MV-4-11 (cell line): ENCODE measurements around the gene PARD6A.

Experiments
- DNase-seq: peaks from one replicate; lab custom pipeline; 2025; lab: John Stamatoyannopoulos, UW

PARD6A gene

DNA sequence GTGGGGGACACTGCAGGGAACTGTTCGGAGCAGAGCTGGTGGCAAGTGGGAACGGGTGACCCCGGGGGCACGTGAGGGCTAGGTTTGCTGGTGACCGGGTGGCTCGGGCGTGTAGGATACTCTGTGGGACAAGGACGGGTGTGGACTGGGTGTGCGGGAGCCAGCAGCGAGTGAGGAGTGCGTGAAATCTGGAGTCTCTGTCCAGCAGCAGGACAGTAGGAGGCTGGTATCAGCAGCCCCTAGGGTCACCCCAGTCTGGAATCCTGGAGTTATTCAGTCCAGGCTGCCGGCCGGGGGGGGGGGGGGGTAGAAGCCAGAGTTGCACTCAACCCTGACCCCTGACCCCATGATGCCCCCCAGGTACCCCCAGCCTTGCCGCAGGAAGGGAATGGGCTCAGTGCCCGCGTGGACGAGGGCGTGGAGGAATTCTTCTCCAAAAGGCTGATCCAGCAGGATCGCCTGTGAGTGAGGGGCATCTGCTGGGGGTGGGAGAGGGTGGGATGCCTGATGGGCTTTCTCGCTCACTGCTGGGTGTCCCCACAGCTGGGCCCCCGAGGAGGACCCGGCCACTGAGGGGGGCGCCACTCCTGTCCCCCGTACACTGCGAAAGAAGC, 6.9 kb upstream of the PARD6A start:
- DNase-seq = no peak

DNA sequence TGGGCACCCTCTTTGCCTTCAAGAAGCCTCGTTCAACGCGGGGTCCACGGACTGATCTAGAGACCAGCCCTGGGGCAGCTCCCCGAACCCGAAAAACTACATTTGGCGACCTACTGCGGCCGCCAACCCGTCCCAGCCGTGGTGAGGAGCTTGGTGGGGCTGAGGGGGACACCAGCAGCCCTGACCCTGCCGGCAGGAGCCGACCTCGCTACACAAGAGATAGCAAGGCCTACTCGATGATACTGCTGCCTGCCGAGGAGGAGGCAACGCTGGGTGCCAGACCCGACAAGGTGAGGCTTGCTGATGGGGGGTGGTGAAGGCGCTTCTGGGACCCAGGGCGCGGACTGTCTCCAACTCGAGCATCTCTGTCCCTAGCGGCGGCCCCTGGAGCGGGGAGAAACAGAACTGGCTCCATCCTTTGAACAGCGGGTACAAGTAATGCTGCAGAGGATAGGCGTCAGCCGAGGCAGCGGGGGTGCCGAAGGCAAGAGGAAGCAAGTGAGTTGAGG, 6.3 kb upstream of the PARD6A start:
- DNase-seq = no peak

DNA sequence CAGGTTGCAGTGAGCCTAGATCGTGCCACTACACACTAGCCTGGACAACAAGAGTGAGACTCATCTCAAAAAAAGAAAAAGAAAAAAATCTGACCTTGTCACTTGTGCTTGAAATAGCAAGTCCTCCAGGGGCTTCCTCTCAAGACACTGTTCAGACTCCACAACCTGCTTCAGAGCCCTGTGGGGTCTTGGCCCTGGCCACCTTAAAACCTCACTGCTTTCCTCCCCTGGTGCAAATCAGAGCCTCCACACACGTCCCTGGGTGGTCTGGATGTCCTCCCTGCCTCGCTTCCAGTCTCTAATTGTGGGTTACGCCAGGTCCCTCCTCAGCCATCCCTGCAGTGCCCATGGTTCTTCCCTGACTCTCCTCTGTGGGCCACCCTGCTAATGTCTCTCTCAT, 5.4 kb upstream of the PARD6A start:
- DNase-seq = no peak

DNA sequence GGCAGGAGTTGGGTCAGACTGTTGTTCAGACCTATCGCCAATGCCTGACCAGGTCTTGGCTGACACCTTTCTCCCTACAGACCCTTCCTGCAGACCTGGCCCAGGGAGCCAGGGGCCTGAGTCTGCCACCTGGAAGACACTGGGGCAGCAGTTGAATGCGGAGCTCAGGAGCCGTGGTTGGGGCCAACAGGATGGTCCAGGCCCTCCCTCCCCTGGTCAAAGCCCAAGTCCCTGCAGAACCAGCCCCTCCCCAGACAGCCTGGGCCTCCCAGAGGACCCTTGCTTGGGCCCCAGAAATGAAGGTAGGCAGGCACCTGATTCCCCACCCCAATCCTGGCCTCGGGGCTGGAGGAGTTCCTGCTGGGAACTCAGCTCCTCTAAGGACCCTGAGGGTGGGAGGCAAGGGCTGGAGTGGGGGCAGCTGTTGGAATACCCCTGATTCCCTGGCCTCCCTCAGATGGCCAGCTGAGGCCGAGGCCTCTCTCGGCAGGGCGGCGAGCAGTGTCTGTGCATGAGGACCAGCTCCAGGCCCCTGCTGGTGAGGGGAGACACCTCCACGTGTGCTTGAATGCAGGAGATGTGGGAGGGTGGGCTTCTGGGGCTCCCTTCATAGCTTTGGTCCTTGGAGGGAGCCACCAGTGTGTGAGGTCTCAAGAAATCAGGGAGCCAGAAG, 4.3 kb upstream of the PARD6A start:
- no peak for DNase-seq

DNA sequence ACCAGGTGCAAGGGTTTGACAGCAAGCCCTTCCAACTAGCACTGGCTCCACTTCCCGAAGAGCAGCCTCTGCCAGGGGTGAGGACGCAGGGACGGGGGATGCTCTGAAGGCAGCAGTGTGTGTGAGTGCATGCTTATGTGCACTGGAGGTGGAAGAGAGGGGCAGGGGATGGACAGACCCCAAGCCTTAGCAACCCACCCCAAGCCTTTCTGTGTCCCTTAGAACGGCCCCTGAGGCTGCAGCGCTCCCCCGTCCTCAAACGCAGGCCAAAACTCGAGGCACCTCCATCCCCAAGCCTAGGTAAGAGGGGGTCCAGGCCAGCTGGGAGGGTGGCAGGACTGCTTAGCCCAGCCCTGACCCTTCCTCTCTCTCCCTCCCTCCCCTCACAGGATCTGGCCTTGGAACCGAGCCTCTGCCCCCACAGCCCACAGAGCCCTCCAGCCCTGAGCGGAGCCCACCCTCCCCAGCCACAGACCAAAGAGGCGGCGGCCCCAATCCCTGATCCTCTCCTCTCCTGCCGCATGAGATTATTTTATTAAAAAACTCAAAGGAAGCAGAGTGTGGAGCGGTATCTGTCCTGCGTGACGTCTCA, 3.6 kb upstream of the PARD6A start:
- no peak for DNase-seq

DNA sequence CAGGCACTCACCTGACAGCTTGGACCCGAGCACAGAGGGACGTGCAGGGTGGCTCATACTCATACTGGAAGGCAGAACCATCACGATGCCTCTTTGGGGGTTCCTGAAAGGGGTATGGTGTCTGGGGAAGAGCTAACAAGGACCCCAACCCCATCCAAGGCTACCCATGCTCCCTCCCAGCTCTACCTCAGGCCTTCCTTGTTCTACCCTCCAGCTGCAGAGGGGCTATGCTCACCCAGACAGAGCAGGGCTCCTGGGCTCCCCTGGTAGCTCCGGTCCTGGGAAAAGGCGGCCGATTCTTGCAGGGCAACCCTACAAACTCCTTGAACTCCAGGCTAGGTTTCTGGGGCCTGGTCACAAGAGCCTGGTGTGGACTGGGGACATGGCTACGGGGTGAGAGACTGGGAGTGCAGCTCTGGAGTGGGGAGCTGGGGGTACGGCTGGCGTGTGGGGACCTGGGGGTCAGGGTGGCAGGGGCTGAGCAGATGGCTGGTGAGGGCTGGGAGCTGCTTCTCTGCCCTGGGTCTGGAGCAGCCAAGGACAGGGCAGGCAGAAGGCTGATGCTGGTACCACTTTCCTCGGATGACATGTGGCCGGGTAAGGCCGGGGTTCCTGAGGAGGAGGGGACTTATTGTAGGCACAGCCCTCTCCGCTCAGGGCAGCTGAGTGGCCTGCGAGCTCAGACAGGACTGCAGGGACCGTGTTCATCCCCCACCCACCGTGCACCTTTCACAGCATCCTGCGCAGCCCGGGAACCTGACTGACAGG, 2.8 kb upstream of the PARD6A start:
- no peak for DNase-seq

DNA sequence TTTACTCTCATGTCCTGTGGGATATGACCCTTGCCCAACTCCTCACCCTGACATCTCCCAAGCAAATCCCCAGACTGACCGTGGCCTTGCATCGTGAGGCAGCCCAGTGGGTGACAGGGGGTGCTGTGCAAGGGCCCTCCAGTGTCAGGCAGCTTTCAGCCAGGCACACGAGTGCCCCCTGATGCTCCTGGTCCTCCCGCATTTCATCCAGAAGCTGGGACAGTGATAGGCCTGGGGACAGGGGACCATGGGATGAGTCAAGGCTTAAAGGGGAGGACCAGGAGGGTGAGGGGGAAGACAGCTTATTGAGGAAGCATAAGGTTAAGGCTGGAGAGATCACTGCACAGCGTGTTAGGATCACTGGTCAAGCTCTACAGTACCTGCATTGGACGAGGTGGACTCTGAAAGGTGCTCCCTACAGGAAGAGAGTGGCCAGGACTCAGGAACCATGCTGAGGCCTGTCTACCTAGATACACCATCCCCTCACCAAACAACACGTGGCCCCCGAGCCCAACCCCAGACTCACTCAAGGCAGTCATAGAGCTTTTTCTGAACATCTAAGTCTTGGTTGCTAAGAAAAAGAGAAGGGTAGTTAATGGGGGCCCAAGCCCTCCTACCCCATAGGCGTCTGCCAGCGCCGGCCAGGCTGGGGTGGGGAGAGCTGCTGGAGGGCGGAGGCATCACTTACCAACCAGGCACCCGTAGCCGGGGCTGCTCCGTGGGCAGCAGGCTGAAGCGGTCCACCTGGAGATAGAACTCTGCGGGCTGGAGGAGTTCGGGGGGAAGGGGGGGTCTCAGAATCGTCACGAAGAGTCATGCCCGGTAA, 1.7 kb upstream of the PARD6A start:
- no peak for DNase-seq

DNA sequence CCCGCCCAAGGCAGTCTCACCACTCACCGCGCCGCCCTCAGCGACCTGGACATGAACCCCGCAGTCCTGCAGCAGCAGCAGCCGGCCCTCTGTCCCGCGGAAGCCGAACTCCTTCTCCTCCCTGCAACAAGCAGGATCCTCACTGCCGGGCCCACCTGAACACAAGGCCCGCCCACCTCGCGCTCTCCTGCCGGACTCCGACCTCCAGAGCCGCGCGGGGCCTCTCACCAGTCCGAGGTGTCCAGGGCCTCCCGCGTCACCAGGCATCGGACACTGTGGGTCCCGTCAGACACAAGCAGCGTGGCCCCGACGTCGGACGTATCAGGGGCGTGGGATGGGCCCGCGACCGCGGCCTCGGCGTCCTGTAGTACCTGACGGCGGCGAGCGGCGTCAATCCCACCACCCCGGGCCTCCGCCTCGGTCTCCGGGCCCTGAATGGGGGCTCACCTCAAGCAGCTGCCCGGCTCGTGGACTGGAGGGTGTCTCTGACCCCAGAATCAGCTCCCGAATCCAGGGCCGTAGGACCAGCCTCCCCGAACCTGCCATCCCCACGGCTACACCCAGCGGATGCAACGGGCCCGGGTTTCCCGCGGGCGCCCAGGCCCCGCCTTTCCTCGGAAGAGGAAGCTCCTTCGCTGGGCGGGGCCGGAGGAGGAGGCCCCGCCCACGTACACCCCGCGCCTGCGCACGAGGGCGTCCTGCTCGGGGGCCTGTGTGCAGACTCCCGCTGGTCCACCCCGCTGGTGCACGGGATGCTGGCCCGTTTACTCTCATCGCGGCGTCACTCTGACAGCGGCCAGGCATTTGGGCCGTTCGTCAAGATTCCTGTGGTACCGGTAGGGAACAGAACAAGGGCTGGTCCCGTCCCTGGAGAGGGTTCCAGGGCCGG, 841 bp upstream of the PARD6A start, which contains the start of gene ACD:
Gene ACD (minus strand): TSS at position 586 of the 889 bp plus-strand sequence. CDS start 40 bp downstream, at position 546.
- DNase-seq = peak; percentile 88

DNA sequence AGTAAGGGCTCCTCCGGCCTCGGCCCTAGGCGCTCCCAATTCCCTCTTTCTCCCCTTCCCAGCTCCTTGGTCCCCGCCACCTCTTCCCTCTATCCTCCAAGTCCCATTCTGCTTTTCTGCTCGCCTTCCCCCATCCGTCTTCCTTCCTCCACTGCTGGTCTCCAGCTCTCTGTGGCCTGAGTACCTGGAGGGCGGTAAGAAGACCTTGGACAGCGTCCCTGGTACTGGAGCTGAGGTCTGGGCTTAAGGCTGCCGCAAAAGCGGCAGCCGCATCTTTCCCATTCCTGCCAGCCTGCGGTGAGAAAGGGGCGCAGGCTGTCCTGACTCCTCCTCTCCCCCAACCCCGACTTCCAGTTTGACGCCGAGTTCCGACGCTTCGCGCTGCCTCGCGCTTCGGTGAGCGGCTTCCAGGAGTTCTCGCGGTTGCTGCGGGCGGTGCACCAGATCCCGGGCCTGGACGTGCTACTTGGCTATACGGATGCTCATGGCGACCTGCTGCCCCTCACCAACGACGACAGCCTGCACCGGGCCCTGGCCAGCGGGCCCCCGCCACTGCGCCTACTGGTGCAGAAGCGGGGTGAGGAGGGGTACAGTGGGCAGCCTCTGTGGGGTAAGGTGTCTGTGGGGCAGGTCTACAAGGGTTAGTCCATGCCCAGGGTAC, 471 bp downstream of the PARD6A start:
- peak; percentile 32 for DNase-seq

DNA sequence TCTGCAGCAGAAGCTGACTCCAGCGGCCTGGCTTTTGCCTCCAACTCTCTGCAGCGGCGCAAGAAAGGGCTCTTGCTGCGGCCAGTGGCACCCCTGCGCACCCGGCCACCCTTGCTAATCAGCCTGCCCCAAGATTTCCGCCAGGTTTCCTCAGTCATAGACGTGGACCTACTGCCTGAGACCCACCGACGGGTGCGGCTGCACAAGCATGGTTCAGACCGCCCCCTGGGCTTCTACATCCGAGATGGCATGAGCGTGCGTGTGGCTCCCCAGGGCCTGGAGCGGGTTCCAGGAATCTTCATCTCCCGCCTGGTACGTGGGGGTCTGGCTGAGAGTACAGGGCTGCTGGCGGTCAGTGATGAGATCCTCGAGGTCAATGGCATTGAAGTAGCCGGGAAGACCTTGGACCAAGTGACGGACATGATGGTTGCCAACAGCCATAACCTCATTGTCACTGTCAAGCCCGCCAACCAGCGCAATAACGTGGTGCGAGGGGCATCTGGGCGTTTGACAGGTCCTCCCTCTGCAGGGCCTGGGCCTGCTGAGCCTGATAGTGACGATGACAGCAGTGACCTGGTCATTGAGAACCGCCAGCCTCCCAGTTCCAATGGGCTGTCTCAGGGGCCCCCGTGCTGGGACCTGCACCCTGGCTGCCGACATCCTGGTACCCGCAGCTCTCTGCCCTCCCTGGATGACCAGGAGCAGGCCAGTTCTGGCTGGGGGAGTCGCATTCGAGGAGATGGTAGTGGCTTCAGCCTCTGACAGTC, 1.3 kb downstream of the PARD6A start:
- no peak for DNase-seq

DNA sequence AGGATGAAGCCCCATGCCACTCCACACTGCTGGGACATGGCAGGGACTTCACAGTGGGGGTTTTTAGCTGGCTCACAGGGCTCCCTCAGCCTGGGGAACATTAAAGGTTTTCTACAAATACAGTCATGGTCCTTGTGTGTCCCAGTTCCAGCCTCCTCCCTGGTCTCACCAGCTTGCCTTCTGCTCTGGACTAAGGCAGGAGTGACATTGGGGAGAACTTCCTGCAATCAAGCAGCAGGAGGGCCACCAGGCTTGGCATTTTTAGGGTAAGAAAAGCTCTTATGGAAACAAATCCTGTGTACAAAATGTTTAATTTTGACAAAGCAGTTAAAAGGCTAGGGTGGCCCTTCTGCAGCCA, 1.9 kb downstream of the PARD6A start:
- no peak for DNase-seq

DNA sequence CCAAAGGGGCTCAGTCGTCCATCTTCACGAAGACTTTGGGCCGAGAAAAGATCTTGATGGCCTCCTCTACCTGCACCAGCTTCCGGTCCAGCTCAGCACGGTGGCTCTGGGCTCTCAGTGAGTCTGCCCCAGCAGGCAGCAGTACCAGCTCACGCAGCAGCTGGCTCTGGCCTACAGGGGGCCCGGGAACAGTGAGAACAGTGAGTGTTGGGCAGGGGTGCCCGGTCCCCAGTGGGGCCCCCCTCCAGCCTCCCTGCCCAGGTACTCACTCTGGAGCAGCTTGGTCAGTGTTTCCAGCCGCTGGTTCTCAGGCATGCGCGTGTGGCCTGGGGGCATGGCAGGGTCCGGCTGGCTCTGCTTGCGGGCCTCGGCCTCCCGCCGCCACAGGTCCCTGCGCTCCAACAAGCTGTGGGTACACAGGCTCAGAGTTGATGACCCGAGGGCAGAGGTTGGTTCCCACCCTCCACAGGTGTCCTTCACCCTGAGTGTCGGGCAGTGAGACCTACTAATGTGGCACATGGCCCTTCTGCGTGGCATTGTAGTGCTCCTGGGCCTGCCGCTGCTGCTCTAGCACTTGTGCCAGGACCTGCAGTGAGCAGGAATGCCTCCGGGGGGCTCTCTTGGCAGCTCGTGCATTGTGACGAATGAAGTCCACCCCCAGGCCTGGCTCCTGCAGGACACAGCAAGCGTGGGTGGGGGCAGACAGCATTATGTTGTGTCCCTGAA, 2.6 kb downstream of the PARD6A start:
- peak; percentile 37 for DNase-seq

DNA sequence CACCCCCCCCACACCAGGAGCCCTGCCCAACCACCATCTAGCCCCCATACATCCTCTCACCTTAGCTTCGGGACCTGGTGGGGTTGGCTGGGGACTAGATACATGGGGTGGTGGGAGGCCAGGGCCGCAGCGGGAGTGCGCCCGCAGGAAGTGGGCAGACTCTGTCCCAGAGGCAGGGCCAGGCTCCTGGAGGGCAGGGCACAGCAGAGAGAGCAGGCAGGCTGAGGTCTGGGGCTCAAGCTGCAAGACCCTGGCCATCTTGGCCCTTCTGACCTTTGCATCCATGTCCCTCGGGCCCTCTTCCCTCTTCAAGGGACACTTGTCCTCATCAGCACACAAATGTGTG, 3.1 kb downstream of the PARD6A start:
- DNase-seq = no peak

DNA sequence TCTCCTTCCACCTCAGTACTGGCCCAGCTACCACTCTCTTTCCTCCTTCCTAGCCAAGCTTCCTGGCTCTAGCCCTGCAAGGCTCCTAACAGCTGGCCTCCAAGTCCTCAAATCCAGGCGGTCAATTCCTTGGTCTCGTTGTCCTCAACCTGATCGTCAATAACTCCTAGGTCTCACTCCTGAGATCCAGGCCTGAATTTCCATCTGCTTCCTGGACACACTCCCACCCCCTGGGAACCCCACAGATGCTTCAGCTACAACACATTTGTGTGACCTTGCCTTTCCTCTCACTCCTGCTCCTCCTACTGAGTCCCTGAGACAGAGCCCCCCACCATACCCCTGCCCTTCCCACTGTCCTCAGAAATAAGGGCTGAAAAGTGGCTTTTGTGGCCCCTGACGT, 3.5 kb downstream of the PARD6A start:
- no peak for DNase-seq

DNA sequence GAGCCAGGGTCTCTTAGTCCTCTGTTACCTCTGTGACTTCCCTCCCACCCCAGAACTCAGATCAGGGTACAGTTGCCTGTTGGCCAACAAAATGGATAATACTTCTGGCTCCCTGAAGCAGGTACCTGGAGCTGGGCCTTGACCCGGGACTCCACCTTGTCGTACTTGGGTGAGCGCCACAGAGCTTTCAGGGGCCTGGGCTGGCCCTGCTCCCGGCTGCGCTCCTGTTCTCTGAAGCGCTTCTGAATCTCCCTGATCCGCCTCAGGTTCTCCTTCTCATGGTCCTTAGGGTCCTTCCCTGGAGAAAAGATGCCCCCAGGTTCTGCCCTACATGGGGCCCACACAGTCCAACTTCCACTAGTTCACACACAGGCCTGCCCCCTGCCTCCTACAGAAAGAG, 4.1 kb downstream of the PARD6A start:
- DNase-seq = no peak

DNA sequence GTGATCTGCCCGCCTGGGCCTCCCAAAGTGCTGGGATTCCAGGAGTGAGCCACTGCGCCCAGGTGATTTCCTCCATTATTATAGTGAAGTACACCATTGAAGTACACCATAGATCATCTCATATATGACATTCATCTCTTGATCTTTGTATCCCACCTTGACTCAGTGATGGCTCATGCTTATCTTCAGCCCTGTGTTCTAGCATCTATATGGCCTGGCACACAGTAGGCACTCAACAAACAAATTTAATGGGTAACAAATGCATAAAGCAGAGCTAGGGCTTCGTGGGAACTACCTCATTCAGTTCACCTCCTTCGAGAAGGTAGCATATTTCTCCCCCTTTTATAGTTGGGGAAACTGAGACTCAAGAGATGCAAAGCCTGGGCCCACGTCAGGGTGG, 4.8 kb downstream of the PARD6A start:
- DNase-seq = no peak

DNA sequence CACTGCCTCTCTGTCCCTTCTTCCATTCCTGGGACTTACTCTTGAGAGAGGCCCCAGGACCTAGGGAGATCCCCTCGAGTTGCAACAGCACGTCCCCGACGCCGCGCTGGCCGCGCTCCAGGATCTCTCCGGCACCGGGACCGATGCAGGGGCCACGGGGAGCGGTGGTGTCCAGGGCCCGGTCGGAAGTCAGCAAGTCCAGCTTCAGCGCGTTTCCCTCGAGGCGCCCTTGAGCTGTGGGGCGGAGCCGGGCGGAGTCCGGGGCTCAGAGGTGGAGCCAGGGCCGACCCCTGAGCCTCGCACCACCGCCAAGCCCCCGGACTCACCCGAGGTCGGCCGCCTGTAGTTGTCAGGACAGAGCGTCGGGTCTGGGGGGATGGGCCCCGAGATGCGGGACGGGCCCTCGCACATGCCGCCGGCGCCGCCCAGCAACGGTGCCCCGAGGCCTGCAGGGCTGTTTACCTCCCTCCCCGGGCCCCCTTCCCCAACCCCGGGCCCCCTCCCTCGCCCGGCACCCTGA, 5.3 kb downstream of the PARD6A start:
- DNase-seq = no peak

DNA sequence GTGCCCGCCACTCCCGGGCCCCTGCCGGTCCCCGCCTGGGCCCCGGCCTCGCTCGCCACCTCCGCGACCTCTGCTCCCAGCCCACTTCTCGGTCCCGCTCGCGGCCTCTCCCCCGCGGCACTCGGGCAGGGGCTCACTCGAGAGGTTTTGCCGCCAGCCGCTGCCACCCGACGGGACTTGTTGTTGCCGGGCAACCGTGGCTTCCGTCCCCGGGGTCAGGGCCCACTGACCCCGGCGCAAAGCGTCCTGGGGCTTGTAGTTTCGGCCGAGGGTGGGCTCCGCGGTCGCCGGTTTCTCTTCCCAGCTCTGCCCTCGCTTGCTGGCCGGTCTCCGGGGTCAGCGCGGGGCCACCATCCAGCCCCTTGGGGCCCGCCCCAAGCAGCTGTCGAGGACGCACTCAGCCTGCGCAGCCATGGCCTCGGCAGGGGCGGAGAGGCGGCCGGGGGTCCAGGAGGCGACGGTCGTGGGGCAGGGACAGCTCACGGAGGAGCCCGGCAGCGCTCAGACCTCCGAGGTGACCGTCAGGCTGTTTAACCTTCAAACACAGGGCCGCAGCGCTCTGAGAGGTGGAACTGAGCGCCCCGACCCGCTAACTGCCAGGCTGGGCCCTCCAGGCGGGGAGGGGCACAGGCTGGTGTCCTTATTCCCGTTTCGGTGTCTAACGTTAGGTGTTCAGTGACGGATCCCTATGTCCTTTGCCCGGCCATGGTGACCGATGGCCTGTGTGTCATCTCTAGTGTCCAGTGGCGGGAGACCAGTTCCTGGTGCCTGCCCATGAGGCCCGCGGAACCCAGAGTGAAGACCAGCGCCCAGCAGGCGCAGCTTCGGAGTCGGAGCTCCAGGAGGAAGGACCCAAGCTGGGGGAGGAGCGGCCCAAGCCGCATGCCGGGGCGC, 6.0 kb downstream of the PARD6A start, which contains the start of the genes C16orf86 and ENKD1:
Gene C16orf86 (plus strand): TSS at position 256 of the 894 bp plus-strand sequence. CDS start 157 bp downstream, at position 413.
Gene ENKD1 (minus strand): TSS at position 192 of the 894 bp plus-strand sequence. CDS start 308 bp downstream, outside the sequence.
- peak; percentile 75 for DNase-seq
